Nephron progenitor cell (in vitro differentiated cells): ENCODE measurements around the gene RCOR1.

Source experiments
- DNase-seq: peaks from one replicate; pipeline ENCODE4 v3.0.0; 2021
- H3K27ac Mint-ChIP-seq: 2 replicates; pipeline ENCODE4 v1.8.0; 2021; ENCODE audit warnings: mild to moderate bottlenecking, moderate library complexity, mixed read lengths
- H3K27me3 Mint-ChIP-seq: 2 replicates; pipeline ENCODE4 v1.8.0; 2021; ENCODE audit warnings: mild to moderate bottlenecking, low read depth, mixed read lengths; ENCODE audit not compliant: poor library complexity
- H3K36me3 Mint-ChIP-seq: 2 replicates; pipeline ENCODE4 v1.8.0; 2021; ENCODE audit warnings: low read depth, mixed read lengths
- H3K4me1 Mint-ChIP-seq: 2 replicates; pipeline ENCODE4 v1.8.0; 2021; ENCODE audit warnings: mixed read lengths
- H3K4me3 Mint-ChIP-seq: 2 replicates; pipeline ENCODE4 v1.8.0; 2021; ENCODE audit warnings: mild to moderate bottlenecking, moderate library complexity, mixed read lengths
- H3K9me3 Mint-ChIP-seq: 2 replicates; pipeline ENCODE4 v1.8.0; 2021; ENCODE audit warnings: mild to moderate bottlenecking, moderate library complexity, mixed read lengths
- TF ChIP-seq, protein P1 (sequence below): fragments of 200-600 bp; sonication (generic); IDR thresholded peaks from 2 replicates; pipeline ENCODE4 v1.5.0; 2021; ENCODE audit warnings: antibody characterized with exemption

RCOR1 gene

GRCh38 chr14:102644523-102644922 is 52.1 kb downstream of the RCOR1 start:
- H3K4me3 Mint-ChIP-seq: no peak overlapping the region
- peak overlapping the region; percentile 50 for H3K27ac Mint-ChIP-seq
- H3K9me3 Mint-ChIP-seq: no peaks in the 10 kb centered on the region
- peaks cover 48% of the 10 kb centered on the region for H3K4me1 Mint-ChIP-seq
- H3K27me3 Mint-ChIP-seq: no peaks in the 10 kb centered on the region
- H3K36me3 Mint-ChIP-seq: peaks cover 21% of the 10 kb centered on the region
- DNase-seq: no peak
- TF ChIP-seq, protein P1, sequence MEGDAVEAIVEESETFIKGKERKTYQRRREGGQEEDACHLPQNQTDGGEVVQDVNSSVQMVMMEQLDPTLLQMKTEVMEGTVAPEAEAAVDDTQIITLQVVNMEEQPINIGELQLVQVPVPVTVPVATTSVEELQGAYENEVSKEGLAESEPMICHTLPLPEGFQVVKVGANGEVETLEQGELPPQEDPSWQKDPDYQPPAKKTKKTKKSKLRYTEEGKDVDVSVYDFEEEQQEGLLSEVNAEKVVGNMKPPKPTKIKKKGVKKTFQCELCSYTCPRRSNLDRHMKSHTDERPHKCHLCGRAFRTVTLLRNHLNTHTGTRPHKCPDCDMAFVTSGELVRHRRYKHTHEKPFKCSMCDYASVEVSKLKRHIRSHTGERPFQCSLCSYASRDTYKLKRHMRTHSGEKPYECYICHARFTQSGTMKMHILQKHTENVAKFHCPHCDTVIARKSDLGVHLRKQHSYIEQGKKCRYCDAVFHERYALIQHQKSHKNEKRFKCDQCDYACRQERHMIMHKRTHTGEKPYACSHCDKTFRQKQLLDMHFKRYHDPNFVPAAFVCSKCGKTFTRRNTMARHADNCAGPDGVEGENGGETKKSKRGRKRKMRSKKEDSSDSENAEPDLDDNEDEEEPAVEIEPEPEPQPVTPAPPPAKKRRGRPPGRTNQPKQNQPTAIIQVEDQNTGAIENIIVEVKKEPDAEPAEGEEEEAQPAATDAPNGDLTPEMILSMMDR: no peak

DNA sequence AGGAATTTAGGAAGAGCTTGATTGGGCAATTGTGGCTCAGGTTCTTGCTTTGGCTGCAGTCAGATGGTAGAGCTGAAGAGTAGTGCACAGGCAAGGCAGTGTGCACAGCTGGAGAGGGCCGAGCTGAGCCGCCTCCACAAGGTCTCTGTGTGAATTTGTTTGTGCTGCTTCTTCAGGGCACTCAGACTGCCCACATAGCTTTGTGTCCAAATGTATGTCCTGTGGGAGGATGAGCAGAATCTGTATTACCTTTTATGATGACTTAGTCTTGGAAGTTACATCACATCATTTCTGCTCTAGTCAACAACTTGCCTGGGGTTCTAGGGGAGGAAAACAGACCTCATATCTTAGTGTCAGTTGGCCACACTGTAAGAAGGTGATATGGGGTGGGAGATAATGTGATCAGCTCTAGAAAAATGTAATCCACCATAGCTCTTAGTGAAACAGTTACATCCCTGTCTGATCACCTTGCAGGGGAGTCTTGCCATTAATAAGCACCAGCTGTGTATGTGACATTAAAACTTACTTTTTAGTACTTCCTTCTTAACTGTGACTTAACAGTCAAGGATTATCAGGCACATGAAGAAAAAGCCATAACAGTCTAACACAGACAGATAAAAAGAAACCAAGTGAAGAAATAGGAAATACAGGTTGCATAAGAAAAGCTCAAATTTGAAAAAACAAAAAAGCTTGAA is 53.4 kb downstream of the RCOR1 start:
- Mint-ChIP-seq H3K9me3 (no peaks in the 10 kb centered on the region), H3K4me1 (peaks cover 49% of the 10 kb centered on the region), H3K4me3 (no peak overlapping the region), H3K27me3 (no peaks in the 10 kb centered on the region), H3K27ac (no peak overlapping the region), H3K36me3 (peaks cover 26% of the 10 kb centered on the region)
- DNase-seq: no peak
- TF ChIP-seq, protein P1: no peak

- Mint-ChIP-seq H3K4me3 (no peak overlapping the region), H3K9me3 (no peaks in the 10 kb centered on the region)
- TF ChIP-seq, protein P1: no peak
These were observed 54.2 kb downstream of the RCOR1 start for GRCh38 chr14:102646615-102647014.

DNA sequence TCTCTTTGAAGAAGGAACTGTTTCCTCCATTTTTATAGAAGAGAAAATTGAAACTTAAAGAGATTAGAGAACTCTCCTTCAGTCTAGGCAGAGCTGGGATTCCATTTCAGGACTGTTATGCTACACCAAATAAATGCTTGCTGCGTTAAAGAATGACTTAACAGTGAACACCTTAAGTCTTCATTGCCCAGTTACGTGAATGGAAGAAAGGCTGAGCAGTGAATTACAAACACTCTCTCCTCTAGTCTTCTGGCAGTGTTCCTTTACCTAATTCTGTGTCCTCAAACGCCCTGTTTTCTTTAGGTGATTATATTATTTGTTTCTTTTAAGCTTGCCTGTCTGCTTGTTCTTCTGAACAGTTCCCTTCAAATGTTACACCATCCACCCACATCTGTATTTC is 59.7 kb downstream of the RCOR1 start:
- Mint-ChIP-seq H3K36me3 (peaks cover 35% of the 10 kb centered on the region), H3K4me3 (no peak overlapping the region), H3K4me1 (peaks cover 4% of the 10 kb centered on the region), H3K27me3 (no peaks in the 10 kb centered on the region), H3K9me3 (peaks cover 11% of the 10 kb centered on the region), H3K27ac (no peak overlapping the region)
- no peak for DNase-seq
- TF ChIP-seq, protein P1: no peak

More at GRCh38 chr14:102646615-102647014, 54.2 kb downstream of the RCOR1 start:
- DNase-seq: no peak
- Mint-ChIP-seq H3K27ac (no peak overlapping the region), H3K36me3 (peaks cover 26% of the 10 kb centered on the region), H3K27me3 (no peaks in the 10 kb centered on the region), H3K4me1 (peaks cover 52% of the 10 kb centered on the region)

GRCh38 chr14:102654298-102654697 is 61.8 kb downstream of the RCOR1 start:
- TF ChIP-seq, protein P1: no peak
- Mint-ChIP-seq H3K27me3 (no peaks in the 10 kb centered on the region), H3K9me3 (peaks cover 11% of the 10 kb centered on the region), H3K4me1 (peaks cover 4% of the 10 kb centered on the region), H3K27ac (no peak overlapping the region), H3K4me3 (no peak overlapping the region), H3K36me3 (peaks cover 32% of the 10 kb centered on the region)
- no peak for DNase-seq

GRCh38 chr14:102655137-102655536 is 62.7 kb downstream of the RCOR1 start:
- H3K27ac Mint-ChIP-seq: no peak overlapping the region
- H3K36me3 Mint-ChIP-seq: peaks cover 27% of the 10 kb centered on the region
- peaks cover 4% of the 10 kb centered on the region for H3K4me1 Mint-ChIP-seq
- H3K4me3 Mint-ChIP-seq: no peak overlapping the region
- H3K27me3 Mint-ChIP-seq: no peaks in the 10 kb centered on the region
- TF ChIP-seq, protein P1: no peak
- no peak for DNase-seq
- peaks cover 11% of the 10 kb centered on the region for H3K9me3 Mint-ChIP-seq
